GM03348 (cell line): ENCODE results near the gene WNK1.

ENCODE experiments used
- DNase-seq: peaks from one replicate; pipeline ENCODE4 v3.0.0; 2012; ENCODE audit warnings: low spot score

Gene WNK1

GRCh38 chr12:863285-863684 lies 110.9 kb downstream of the WNK1 start:
- no peak for DNase-seq

DNA sequence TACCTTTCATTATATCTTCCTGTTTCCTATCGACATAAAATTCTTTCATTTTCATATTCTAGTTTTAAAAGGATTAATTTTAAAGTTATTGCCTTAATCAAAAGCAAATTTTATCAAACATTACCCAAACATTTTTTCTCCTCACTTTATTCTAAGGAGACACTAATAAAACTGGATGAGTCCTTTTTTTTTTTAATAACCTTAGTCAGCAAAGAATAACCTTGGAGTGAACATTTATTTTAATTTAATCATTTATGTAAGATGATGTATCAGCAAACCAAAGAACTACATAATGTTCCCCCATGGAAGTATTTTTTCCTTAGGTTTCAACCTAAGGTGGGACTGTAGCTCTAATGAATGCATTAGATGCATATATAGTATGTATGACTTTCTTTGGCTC lies 113.2 kb downstream of the WNK1 start:
- DNase-seq = no peak

DNA sequence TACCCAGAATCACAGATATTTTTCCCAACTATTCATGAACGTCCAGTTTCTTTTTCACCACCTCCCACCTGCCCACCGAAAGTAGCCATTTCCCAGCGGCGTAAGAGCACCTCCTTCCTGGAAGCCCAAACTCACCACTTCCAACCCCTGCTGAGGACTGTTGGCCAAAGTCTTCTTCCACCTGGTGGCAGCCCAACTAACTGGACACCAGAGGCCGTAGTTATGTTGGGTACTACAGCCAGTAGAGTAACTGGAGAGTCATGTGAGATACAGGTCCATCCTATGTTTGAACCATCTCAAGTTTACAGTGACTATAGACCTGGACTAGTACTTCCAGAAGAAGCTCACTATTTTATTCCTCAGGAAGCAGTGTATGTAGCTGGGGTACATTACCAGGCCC lies 115.5 kb downstream of the WNK1 start:
- no peak for DNase-seq

- DNase-seq = no peak
Observed at GRCh38 chr12:868722-869121, 116.3 kb downstream of the WNK1 start.

GRCh38 chr12:870378-870777 lies 118.0 kb downstream of the WNK1 start:
- no peak for DNase-seq

- DNase-seq = no peak
Observed at GRCh38 chr12:873954-874353, 121.6 kb downstream of the WNK1 start.

DNA sequence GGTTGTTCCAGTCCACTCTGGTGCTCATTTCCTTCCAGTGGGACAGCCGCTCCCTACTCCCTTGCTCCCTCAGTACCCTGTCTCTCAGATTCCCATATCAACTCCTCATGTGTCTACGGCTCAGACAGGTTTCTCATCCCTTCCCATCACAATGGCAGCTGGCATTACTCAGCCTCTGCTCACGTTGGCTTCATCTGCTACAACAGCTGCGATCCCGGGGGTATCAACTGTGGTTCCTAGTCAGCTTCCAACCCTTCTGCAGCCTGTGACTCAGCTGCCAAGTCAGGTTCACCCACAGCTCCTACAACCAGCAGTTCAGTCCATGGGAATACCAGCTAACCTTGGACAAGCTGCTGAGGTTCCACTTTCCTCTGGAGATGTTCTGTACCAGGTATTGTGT lies 127.3 kb downstream of the WNK1 start:
- peak; percentile 7 for DNase-seq

DNA sequence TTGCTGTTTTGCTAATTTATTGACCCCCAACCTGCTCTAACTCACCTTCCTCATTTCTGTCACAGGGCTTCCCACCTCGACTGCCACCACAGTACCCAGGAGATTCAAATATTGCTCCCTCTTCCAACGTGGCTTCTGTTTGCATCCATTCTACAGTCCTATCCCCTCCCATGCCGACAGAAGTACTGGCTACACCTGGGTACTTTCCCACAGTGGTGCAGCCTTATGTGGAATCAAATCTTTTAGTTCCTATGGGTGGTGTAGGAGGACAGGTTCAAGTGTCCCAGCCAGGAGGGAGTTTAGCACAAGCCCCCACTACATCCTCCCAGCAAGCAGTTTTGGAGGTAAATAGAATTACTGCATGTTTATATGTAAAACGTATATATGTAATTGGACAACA lies 128.3 kb downstream of the WNK1 start:
- DNase-seq = no peak

DNA sequence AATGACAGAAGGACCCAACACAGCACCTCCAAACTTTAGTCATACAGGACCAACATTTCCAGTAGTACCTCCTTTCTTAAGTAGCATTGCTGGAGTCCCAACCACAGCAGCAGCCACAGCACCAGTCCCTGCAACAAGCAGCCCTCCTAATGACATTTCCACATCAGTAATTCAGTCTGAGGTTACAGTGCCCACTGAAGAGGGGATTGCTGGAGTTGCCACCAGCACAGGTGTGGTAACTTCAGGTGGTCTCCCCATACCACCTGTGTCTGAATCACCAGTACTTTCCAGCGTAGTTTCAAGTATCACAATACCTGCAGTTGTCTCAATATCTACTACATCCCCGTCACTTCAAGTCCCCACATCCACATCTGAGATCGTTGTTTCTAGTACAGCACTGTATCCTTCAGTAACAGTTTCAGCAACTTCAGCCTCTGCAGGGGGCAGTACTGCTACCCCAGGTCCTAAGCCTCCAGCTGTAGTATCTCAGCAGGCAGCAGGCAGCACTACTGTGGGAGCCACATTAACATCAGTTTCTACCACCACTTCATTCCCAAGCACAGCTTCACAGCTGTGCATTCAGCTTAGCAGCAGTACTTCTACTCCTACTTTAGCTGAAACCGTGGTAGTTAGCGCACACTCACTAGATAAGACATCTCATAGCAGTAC lies 132.5 kb downstream of the WNK1 start:
- no peak for DNase-seq

- DNase-seq = no peak
Observed at GRCh38 chr12:885701-886100, 133.3 kb downstream of the WNK1 start.

DNA sequence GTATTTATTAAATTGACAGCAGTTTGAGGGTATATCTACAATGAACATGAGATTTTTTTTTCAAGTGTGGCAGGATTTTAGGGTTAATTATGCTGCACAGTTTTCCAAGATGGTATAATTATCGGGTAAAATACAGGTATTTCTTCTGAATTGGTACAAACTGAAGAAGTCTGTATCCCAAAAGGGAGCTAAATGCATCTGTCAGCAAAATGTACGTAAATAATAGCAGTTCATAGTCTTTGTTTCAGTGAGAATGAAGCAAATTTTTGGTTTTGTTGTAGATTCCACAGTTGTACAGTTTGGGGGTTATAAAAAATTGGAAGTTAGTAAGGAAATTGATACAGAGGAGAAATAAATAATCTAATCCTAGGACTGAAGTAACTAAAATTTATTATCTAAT lies 133.8 kb downstream of the WNK1 start:
- DNase-seq = no peak

DNA sequence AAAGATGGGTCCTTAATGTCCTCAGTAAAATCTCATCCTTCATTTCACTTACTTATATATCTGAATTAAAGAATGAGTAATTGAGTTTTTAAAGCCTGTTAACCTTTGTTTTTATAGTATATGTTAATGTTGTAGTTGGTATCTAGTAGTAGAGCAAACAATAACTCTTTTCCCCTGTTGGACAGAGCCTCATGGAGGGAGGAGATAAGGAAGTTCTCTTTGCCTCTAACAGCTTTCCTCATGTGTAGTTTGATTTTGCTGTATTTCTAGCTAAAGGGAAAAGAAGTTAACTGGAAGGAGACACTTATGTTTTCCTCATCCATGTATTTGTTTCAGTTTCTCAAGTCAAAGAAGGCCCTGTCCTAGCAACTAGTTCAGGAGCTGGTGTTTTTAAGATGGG lies 141.8 kb downstream of the WNK1 start:
- no peak for DNase-seq

- no peak for DNase-seq
Observed at GRCh38 chr12:896031-896430, 143.7 kb downstream of the WNK1 start.

DNA sequence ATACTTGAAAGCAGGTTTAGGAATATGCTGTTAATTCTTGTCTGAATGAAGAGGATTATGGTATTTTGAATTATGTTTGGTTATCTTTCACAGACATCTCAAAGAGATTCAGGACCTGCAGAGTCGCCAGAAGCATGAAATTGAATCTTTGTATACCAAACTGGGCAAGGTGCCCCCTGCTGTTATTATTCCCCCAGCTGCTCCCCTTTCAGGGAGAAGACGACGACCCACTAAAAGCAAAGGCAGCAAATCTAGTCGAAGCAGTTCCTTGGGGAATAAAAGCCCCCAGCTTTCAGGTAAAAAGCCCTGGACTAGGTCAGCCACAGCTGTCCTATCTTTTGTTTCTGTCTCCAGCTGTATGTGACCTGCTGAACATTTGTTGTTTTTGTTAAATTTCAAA lies 145.0 kb downstream of the WNK1 start:
- DNase-seq = no peak

DNA sequence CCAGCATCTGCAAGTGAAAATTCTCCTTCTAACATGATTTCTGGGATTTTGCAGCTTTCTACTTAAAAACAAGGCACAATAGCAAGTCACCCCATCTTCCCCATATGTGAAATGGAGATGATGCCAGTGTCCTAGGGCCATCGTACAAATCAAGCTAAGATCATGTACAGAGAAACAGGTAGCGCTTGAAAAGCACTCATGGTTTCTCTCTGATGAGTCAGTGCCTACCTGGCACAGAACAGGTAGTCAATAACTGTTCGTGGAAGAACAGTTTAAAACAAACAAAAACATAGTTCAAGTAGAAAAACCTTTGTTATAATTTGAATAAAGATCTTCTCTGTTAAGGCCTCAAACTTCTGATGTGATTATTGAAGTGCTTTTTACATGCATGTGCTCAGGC lies 150.2 kb downstream of the WNK1 start:
- DNase-seq = no peak

DNA sequence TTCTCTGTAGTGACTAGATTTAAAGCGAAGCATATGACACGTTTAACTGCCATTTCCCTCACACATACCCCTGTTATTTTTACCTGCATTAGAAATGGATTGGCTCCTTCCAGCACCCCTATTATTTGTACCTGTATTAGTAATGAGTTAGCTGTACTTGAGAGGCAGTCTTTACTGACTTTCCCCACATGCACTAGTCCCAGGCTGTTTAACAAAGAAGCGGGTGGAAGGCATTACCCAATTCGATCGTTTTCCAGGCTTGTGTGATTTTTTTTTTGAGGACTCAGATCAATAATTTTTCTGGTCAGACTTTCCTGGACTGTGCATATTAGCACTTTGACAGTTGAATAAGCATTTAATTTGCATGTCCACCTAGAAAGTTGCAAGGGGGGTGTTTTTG lies 150.7 kb downstream of the WNK1 start:
- DNase-seq = no peak

GRCh38 chr12:904010-904414 lies 151.6 kb downstream of the WNK1 start:
- DNase-seq = no peak

DNA sequence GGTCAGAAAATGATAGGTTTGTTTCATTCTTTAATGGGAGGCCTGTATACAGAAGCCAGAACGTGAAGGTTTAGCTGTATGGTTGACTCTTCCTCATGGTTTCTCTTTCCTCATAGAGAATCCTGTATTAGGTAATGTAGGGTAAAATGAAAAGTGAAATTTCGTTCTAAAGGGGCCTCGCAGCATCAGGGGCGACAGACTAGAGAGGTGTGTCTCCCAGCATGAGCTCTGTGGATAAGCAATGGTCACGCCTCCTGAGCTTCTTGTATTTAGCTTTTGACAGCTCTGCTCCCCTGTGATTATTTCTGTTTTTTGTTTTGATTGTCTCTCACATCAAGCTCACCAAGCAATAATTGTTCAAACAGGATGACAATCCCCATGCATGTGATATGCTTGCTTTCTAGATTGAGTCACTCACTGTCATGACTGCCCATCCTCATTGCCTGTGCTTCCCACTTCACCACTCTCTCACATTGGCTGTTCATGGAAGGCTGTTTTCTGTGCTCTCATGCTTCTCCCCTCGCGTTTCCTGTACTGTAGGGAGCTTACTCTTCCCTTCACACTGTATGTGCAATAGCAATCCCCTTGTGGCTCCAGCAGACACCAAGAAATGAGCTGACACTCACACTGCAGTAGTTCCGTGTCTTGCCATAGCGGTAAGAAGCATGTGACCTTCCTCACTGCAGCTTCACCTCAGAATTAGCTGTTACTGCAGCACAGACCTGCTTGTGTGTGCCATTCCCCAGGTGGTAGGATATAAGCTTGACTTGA lies 153.1 kb downstream of the WNK1 start:
- no peak for DNase-seq

DNA sequence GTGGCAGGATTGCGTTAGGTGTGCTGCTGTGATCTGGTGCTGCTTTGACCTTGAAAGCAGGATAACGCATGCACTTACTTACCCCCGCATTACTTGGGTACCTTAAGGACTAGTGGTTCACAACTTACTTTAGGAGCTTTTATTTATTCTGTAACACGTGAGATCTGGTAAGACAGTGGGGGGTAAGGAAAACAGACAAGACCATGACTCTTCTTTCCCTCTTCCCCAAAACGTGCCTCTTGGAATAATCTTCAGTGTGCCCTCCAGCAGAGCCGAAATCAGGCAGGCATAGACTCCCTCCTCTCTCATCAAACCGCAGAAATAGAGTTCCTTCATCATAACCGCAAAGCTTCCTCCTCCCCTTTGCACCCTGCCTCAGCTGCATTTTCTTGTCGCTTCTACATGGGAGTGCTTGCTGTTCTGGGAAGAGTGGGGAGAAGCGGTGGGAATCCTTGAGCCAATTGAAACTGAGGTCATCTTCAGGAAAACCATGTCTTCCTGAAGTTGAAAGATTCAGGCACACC lies 153.7 kb downstream of the WNK1 start:
- no peak for DNase-seq

DNA sequence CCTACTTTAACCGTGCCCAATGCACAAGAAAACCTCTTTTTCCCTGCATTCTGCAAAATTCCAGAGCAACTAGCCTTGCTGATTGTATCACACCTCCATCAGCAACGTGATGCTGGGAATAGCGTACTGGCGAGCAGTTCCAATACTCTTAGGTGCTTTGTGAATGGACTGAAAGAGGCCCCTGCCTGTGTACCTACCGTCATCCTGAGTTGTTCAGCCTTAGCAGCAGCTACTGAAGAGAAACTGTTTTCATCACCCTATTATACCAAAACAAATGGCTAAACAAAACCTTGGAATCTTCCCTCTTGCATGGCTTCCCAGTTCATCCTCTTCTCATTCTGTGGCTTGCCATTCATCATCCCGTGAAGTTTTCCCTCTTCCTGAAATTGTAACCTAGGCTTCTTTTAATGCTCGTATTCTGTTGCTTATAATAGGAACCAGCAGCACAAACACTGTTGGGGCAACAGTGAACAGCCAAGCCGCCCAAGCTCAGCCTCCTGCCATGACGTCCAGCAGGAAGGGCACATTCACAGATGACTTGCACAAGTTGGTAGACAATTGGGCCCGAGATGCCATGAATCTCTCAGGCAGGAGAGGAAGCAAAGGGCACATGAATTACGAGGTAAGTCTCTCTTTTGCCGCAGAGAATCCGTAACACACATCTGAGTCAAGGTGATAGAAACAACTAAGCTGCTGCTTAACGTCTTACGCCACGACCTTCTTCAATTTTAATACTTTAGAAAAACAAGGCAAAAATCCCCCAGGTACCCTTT lies 155.2 kb downstream of the WNK1 start:
- no peak for DNase-seq

DNA sequence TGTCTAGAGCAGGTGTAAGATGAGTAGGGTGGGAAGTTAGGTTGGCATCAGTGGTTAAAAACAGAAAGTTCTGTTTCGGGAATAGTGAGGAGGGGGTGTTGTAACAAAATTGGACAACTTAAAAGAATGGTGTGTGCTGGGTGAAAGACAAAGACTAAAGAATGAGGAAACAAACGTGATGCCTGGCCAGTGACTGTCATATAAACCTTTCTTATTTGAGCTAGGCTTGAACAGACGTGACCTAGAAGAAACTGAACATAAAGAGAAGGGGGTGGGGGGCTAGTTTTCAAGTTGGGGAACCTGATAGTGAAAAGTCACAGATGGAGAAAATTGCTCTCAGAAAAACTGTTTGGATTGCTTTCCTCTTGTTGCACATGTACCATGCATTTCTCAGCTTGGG lies 157.5 kb downstream of the WNK1 start:
- DNase-seq = no peak

DNA sequence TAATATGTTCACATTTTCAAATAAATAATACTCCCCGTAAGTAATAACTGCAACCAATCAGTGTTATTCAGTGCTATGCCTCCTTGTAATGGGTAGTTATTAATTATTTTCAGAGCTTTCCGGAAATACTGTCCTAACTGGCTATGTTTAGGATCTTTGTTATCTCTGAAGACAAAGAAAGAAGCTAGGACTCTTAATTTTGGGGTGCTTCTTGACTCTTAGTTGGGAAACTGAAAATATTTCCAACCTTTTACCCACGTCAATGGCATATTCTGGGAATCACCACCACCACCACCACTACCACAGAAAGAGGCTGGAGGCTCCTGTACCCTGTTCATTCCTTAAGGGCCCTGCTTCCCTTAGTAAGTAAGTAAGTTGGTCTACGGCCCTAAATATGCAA lies 158.0 kb downstream of the WNK1 start:
- no peak for DNase-seq
